ENCODE results near the gene NR3C2. TPM values are rescaled to one million over a fixed set of nuclear protein-coding genes. Genes with fewer than 3 reads are reported as not detected.
A peak's percentile ranks its signal among the peaks of the same experiment; 100 is the strongest.

The NR3C2 gene
- total and polyA plus RNA-seq, 2 experiments from 2014 or later = 1.2 to 3.0 TPM

- H3K27me3 ChIP-seq (ENCODE audit: insufficient read depth) = no peaks in the 10 kb centered on the region
- H3K4me3 ChIP-seq = no peak overlapping the region
- no peaks in the 10 kb centered on the region for H4K20me1 ChIP-seq (replicated peaks; ENCODE audit: insufficient read depth)
Observed at GRCh38 chr4:148214529-148215166, 227.6 kb downstream of the NR3C2 start.

More at GRCh38 chr4:148214529-148215166, 227.6 kb downstream of the NR3C2 start:
- ATAC-seq = peak; percentile 57
- no peak for TF ChIP-seq CREB1 (CRISPR knock-in tag; IDR thresholded peaks at IDR 0.05; ENCODE audit: low read depth)
- no peak for TF ChIP-seq ZNF331 (CRISPR knock-in tag; IDR thresholded peaks at IDR 0.05; ENCODE audit: low read depth)
- no peak for TF ChIP-seq NANOG (IDR thresholded peaks at IDR 0.05; ENCODE audit: borderline replicate concordance)
- TF ChIP-seq STAT1 (IDR thresholded peaks at IDR 0.05; ENCODE audit: unreplicated experiment) = no peak
- TF ChIP-seq POLR2AphosphoS5 (IDR thresholded peaks at IDR 0.05; ENCODE audit: low read depth) = no peak
- TF ChIP-seq ZNF462 (CRISPR knock-in tag; IDR thresholded peaks at IDR 0.05) = no peak
- TF ChIP-seq EZH2phosphoT487 (IDR thresholded peaks at IDR 0.05; ENCODE audit: unreplicated experiment) = no peak
- no peak for TF ChIP-seq EZH2 (IDR thresholded peaks at IDR 0.05; ENCODE audit: low read depth, unreplicated experiment)
- no peak overlapping the region for H3K4me3 Mint-ChIP-seq
- Histone ChIP-seq H3F3A (replicated peaks; ENCODE audit: low read depth) (no peaks in the 10 kb centered on the region), H3K36me3 (ENCODE audit: insufficient read depth) (no peaks in the 10 kb centered on the region; the same call in 1 of the 2 replicates), H3K79me2 (replicated peaks; ENCODE audit: insufficient read depth) (no peaks in the 10 kb centered on the region), H3K27ac (ENCODE audit: low read depth) (no peak overlapping the region), H3K9me2 (ENCODE audit: insufficient read depth) (no peaks in the 10 kb centered on the region), H3K4me2 (no peak overlapping the region), H3K4me1 (ENCODE audit: insufficient read depth) (no peaks in the 10 kb centered on the region), H2AFZ (no peak overlapping the region)
- DNase-seq (ENCODE audit: low spot score) = peak; percentile 9
- no peaks in the 10 kb centered on the region for H3K9me3 Mint-ChIP-seq
- no peaks in the 10 kb centered on the region for H3K36me3 Mint-ChIP-seq (ENCODE audit: low read depth)
- H3K27ac Mint-ChIP-seq = no peak overlapping the region
- H3K4me1 Mint-ChIP-seq = peaks cover 4% of the 10 kb centered on the region; the same call in 1 of the 3 replicates
- H3K27me3 Mint-ChIP-seq (ENCODE audit: insufficient read depth, low read depth, poor library complexity) = no peaks in the 10 kb centered on the region
